K562 (cell line): ENCODE results near the gene CLEC2B. TPM values are rescaled to one million over a fixed set of nuclear protein-coding genes. Genes with fewer than 3 reads are reported as not detected.

ENCODE experiments used
- ATAC-seq: fragments of 200-7000 bp; cut with Tn5 transposase; 3 replicates; pipeline ENCODE4 v1.9.1; 2020; ENCODE audit warnings: moderate library complexity
- BruUV-seq: library from RNA; stranded (reverse); fragments of 400-500 nt; replicated peaks from 2 replicates; lab custom pipeline; 2021; lab: Mats Ljungman, UMichigan
- CTCF ChIA-PET: fragments of 300-600 bp; formaldehyde crosslinking; extraction: SDS; loops from one replicate; lab custom pipeline; 2021; ENCODE audit warnings: low intra/inter-chr PET ratio; lab: Yijun Ruan, JAX
- POLR2A ChIA-PET: fragments of 300-600, 350-650 bp; sonication (Branson Sonifier 250); formaldehyde crosslinking; extraction: SDS; loops from one replicate; lab custom pipeline; 2021; ENCODE audit warnings: antibody characterized with exemption, inconsistent platforms; lab: Yijun Ruan, JAX
- DNase-seq, 4 experiments: peaks; one replicate each; pipeline versions ENCODE4 v3.0.0 to v3.0.0-alpha.2; 2011 to 2018; ENCODE audit warnings: low spot score in 3 of 4, mixed read lengths in 3 of 4; ENCODE audit errors: extremely low read depth in 1 of 4
- FAIRE-seq: peaks from 2 replicates; lab custom pipeline; 2011; peaks lifted over from hg19 to GRCh38; lab: Jason Lieb, UNC
- H2AFZ ChIP-seq: 2 replicates; pipeline ENCODE4 v1.6.0; 2011; ENCODE audit warnings: low read depth, low read length, control low read depth, inconsistent platforms
- H3K27ac ChIP-seq: fragments of 200-600 bp; 3 replicates; pipeline ENCODE4 v1.8.0; 2011; ENCODE audit warnings: low read depth, mild to moderate bottlenecking, control low read depth, inconsistent platforms, low read length, moderate library complexity, mixed read lengths; ENCODE audit errors: extremely low read depth
- H3K27me3 ChIP-seq, 2 experiments: fragments of 300-600 bp in 1 of 2; 2 replicates in 1 of 2; 3 replicates in 1 of 2; pipeline versions ENCODE4 v1.6.0 to v1.8.0; 2011; ENCODE audit warnings: inconsistent platforms in 2 of 2, low read length in 2 of 2, mild to moderate bottlenecking in 1 of 2, mixed read lengths in 1 of 2, moderate library complexity in 1 of 2; ENCODE audit not compliant: control insufficient read depth in 2 of 2, insufficient read depth in 2 of 2
- H3K36me3 ChIP-seq: fragments of 300-600 bp; 3 replicates; pipeline ENCODE4 v1.8.0; 2011; ENCODE audit warnings: mild to moderate bottlenecking, low read length, inconsistent platforms; ENCODE audit not compliant: control insufficient read depth, insufficient read depth
- H3K4me1 ChIP-seq, 2 experiments: fragments of 200-600 bp in 1 of 2; replicated peaks in 1 of 2; 2 replicates in 1 of 2; 3 replicates in 1 of 2; pipeline versions ENCODE4 v1.5.1 to v1.8.0; 2011; ENCODE audit warnings: inconsistent platforms in 2 of 2, low read length in 2 of 2, mild to moderate bottlenecking in 1 of 2, mixed read lengths in 1 of 2, moderate library complexity in 1 of 2; ENCODE audit not compliant: control insufficient read depth in 2 of 2, insufficient read depth in 2 of 2
- H3K4me2 ChIP-seq: 2 replicates; pipeline ENCODE4 v1.6.1; 2011; ENCODE audit warnings: low read length, control low read depth, inconsistent platforms, mixed read lengths; ENCODE audit not compliant: insufficient read depth
- H3K4me3 ChIP-seq: fragments of 200-600 bp; sonication (generic), shearing (Covaris generic); 2 replicates; pipeline ENCODE4 v1.5.1; 2016; ENCODE audit warnings: control low read depth, inconsistent platforms
- H3K79me2 ChIP-seq: fragments of 200-600 bp; 3 replicates; pipeline ENCODE4 v1.8.0; 2011; ENCODE audit warnings: low read length, inconsistent platforms; ENCODE audit not compliant: control insufficient read depth, insufficient read depth
- H3K9ac ChIP-seq, 2 experiments: 2 replicates each; pipeline versions ENCODE4 v1.6.0 to v1.6.1; 2011; ENCODE audit warnings: low read depth in 2 of 2, low read length in 2 of 2, control low read depth in 1 of 2, inconsistent platforms in 1 of 2, mild to moderate bottlenecking in 1 of 2, mixed read lengths in 1 of 2; ENCODE audit not compliant: insufficient read depth in 1 of 2
- H3K9me1 ChIP-seq: one replicate; pipeline ENCODE4 v1.6.0; 2011; ENCODE audit warnings: inconsistent platforms, mild to moderate bottlenecking, low read length, moderate library complexity; ENCODE audit not compliant: control insufficient read depth, insufficient read depth
- H3K9me3 ChIP-seq: replicated peaks from 2 replicates; pipeline ENCODE4 v1.5.1; 2011; ENCODE audit warnings: low read depth, low read length, inconsistent platforms; ENCODE audit not compliant: control insufficient read depth, insufficient read depth
- H4K20me1 ChIP-seq: replicated peaks from 2 replicates; pipeline ENCODE4 v1.6.1; 2011; ENCODE audit warnings: low read length, inconsistent platforms, mixed read lengths; ENCODE audit not compliant: control insufficient read depth, insufficient read depth
- HMG20B ChIP-seq: fragments of 250-450 bp; sonication (Bioruptor Pico); IDR thresholded peaks from 2 replicates; pipeline ENCODE4 v1.5.0; 2021; ENCODE audit warnings: mild to moderate bottlenecking
- JUND ChIP-seq, 2 experiments: IDR thresholded peaks; 2 replicates in 1 of 2; 3 replicates in 1 of 2; pipeline ENCODE4 v1.6.1; 2011; ENCODE audit warnings: borderline replicate concordance in 2 of 2, low read depth in 2 of 2, low read length in 2 of 2, improper control_type of control experiment in 1 of 2, missing biosample characterization in 1 of 2, missing genetic modification characterization in 1 of 2, missing genetic modification reagents in 1 of 2
- ZNF280A ChIP-seq: fragments of 450-650 bp; IDR thresholded peaks from 2 replicates; pipeline ENCODE4 v1.6.1; 2018; ENCODE audit warnings: mild to moderate bottlenecking, low read depth; ENCODE audit not compliant: partially characterized antibody
- ZNF76 ChIP-seq: fragments of 250-450 bp; sonication (Bioruptor Pico); IDR thresholded peaks from 2 replicates; pipeline ENCODE4 v1.4.0; 2020; ENCODE audit warnings: mild to moderate bottlenecking, moderate library complexity, borderline replicate concordance
- WGBS: fragments of 100-300 bp; shearing (Covaris generic); methylation state at CpG from one replicate; pipeline ENCODE4 v1.1.6; 2016; ENCODE audit warnings: low coverage, mixed read lengths; ENCODE audit not compliant: insufficient coverage; ENCODE audit errors: missing lambda C conversion rate; 5-methylcytosine and 5-hydroxymethylcytosine counted together
- in situ Hi-C: fragments of 300-500 bp; cut with MboI; formaldehyde crosslinking; loops from 4 replicates; pipeline ENCODE4 v1.15.0; 2018; ENCODE audit warnings: inconsistent platforms, mixed read lengths
- intact Hi-C: fragments of 100-400 bp; cut with micrococcal nuclease; formaldehyde crosslinking; loops from 2 replicates; pipeline ENCODE4 v1.14.2; 2022
- polyA plus RNA-seq, 8 experiments: library from polyadenylated mRNA; depleted of rRNA in 4 of 8; stranded (reverse) in 5 of 8; unstranded in 3 of 8; fragments of >200 nt; fragmentation: Nextera tagmentation in 2 of 8; fragmentation: Illumina TruSeq in 1 of 8; extraction: Ambion mirVana in 2 of 8; extraction: Trizol in 1 of 8; gene quantifications; 2 replicates each; pipeline versions ENCODE4 v1.2.1 to v1.2.3, GENCODE V29; 2011 to 2014; ENCODE audit warnings: inconsistent platforms in 1 of 8, missing spikeins in 1 of 8
- total RNA-seq, 7 experiments: library from RNA; depleted of rRNA in 6 of 7; stranded (reverse); fragments of >200 nt in 6 of 7; fragmentation: Illumina TruSeq in 2 of 7; extraction: Trizol in 2 of 7; gene quantifications; 2 replicates each; pipeline versions ENCODE4 v1.2.1 to v1.2.3, GENCODE V29; 2011 to 2021; ENCODE audit warnings: low replicate concordance in 1 of 7
- TF ChIP-seq, protein P1 (sequence below): fragments of 200-400 bp; formaldehyde crosslinking; IDR thresholded peaks from 2 replicates; pipeline ENCODE4 v1.6.1; 2017; ENCODE audit warnings: mild to moderate bottlenecking, low read depth, low read length, moderate library complexity
- TF ChIP-seq, protein P2 (sequence below): sonication (generic); formaldehyde crosslinking; IDR thresholded peaks from 2 replicates; pipeline ENCODE4 v1.8.0; 2022; ENCODE audit warnings: missing genetic modification reagents, mild to moderate bottlenecking, borderline replicate concordance

Gene CLEC2B
- total and polyA plus RNA-seq, 9 of the 15 experiments (the other 6 are each of a cell fraction or from before 2014, with no cell fraction given), result 1.3 to 5.9 (median 2.9) TPM

- no peaks in the 10 kb centered on the region for H3K79me2 ChIP-seq
- H4K20me1 ChIP-seq, result no peaks in the 10 kb centered on the region
- intact Hi-C loops (no loop called here), in situ Hi-C loops (no loop called here)
- no peaks in the 10 kb centered on the region for H3K27me3 ChIP-seq
- TF ChIP-seq, protein P1, sequence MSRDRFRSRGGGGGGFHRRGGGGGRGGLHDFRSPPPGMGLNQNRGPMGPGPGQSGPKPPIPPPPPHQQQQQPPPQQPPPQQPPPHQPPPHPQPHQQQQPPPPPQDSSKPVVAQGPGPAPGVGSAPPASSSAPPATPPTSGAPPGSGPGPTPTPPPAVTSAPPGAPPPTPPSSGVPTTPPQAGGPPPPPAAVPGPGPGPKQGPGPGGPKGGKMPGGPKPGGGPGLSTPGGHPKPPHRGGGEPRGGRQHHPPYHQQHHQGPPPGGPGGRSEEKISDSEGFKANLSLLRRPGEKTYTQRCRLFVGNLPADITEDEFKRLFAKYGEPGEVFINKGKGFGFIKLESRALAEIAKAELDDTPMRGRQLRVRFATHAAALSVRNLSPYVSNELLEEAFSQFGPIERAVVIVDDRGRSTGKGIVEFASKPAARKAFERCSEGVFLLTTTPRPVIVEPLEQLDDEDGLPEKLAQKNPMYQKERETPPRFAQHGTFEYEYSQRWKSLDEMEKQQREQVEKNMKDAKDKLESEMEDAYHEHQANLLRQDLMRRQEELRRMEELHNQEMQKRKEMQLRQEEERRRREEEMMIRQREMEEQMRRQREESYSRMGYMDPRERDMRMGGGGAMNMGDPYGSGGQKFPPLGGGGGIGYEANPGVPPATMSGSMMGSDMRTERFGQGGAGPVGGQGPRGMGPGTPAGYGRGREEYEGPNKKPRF, result no peak
- TF ChIP-seq JUND (IDR thresholded peaks at IDR 0.05; ENCODE audit: borderline replicate concordance, low read depth, low read length) (no peak), JUND (tag; IDR thresholded peaks at IDR 0.05; ENCODE audit: borderline replicate concordance, low read depth, low read length) (no peak), ZNF76 (CRISPR knock-in tag) (no peak), HMG20B (CRISPR knock-in tag) (no peak), ZNF280A (no peak)
- TF ChIP-seq, protein P2, sequence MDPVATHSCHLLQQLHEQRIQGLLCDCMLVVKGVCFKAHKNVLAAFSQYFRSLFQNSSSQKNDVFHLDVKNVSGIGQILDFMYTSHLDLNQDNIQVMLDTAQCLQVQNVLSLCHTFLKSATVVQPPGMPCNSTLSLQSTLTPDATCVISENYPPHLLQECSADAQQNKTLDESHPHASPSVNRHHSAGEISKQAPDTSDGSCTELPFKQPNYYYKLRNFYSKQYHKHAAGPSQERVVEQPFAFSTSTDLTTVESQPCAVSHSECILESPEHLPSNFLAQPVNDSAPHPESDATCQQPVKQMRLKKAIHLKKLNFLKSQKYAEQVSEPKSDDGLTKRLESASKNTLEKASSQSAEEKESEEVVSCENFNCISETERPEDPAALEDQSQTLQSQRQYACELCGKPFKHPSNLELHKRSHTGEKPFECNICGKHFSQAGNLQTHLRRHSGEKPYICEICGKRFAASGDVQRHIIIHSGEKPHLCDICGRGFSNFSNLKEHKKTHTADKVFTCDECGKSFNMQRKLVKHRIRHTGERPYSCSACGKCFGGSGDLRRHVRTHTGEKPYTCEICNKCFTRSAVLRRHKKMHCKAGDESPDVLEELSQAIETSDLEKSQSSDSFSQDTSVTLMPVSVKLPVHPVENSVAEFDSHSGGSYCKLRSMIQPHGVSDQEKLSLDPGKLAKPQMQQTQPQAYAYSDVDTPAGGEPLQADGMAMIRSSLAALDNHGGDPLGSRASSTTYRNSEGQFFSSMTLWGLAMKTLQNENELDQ (CRISPR knock-in tag), result no peak
- DNase-seq (no peak), ATAC-seq (no peak), FAIRE-seq (no peak)
- no peak overlapping the region for H3K4me3 ChIP-seq
- H3K4me2 ChIP-seq, result no peak overlapping the region
- BruUV-seq, result no TSS peak
- H3K4me1 ChIP-seq, result no peaks in the 10 kb centered on the region
- CTCF ChIA-PET, result no interaction called here
- no peak overlapping the region for H3K9ac ChIP-seq
- 26% methylated on average over 3 of the region's 3 CpGs for WGBS
- H3K9me3 ChIP-seq, result no peaks in the 10 kb centered on the region
- POLR2A ChIA-PET, result no interaction called here
- no peak overlapping the region for H3K27ac ChIP-seq
- H2AFZ ChIP-seq, result no peak overlapping the region
- no peaks in the 10 kb centered on the region for H3K9me1 ChIP-seq
- no peaks in the 10 kb centered on the region for H3K36me3 ChIP-seq
Measured at GRCh38 chr12:9856894-9857293, 12.3 kb downstream of the CLEC2B start.
